Mucosa of descending colon (tissue), 3 donors: ENCODE results near the gene ZNF462. TPM values are rescaled to one million over a fixed set of nuclear protein-coding genes. Genes with fewer than 3 reads are reported as not detected.
A peak's percentile ranks its signal among the peaks of the same experiment; 100 is the strongest.

Source experiments
- ATAC-seq: fragments of 200-7000 bp; cut with Tn5 transposase; one replicate; pipeline ENCODE4 v1.9.1; 2020; ENCODE audit warnings: mild to moderate bottlenecking, moderate library complexity
- DNase-seq, 3 donors: peaks; one replicate each; pipeline ENCODE4 v3.0.0-alpha.2; 2020
- H3K36me3 ChIP-seq: fragments of 200-600 bp; one replicate; pipeline ENCODE4 v1.8.0; 2021; ENCODE audit warnings: low read depth, mild to moderate bottlenecking
- H3K4me1 ChIP-seq: fragments of 200-600 bp; one replicate; pipeline ENCODE4 v1.8.0; 2021; ENCODE audit warnings: low read depth, mild to moderate bottlenecking
- H3K4me3 ChIP-seq: fragments of 200-600 bp; one replicate; pipeline ENCODE4 v1.8.0; 2021; ENCODE audit warnings: mild to moderate bottlenecking
- H3K9me3 ChIP-seq: fragments of 200-600 bp; one replicate; pipeline ENCODE4 v1.8.0; 2021; ENCODE audit warnings: mild to moderate bottlenecking
- CTCF ChIP-seq: fragments of 200-600 bp; IDR thresholded peaks from one replicate; pipeline ENCODE4 v1.8.0; 2022; ENCODE audit warnings: antibody characterized with exemption, mild to moderate bottlenecking
- intact Hi-C, 2 donors: fragments of 100-400 bp; cut with DNase I in 1 of 2; cut with micrococcal nuclease in 1 of 2; formaldehyde crosslinking; loops; one replicate each; pipeline versions ENCODE4 v1.11.0 to v1.11.1; 2022; cut with DNase I, micrococcal nuclease
- total RNA-seq, 3 donors: library from RNA; stranded (reverse); fragmentation: NEBNext Ultra II Directional in 2 of 3; extraction: Animal tissue kit (Norgen Biotek cat#: 25700) in 2 of 3; gene quantifications; one replicate each; pipeline versions ENCODE4 v1.2.1 to v1.2.4, GENCODE V29; 2021 to 2023
- donor health status: DM: no; HTN: no; CAD: no; lungs with moderate emphysema.
- donor health status: DM: no; HTN: no; CAD: no.
- donor health status: DM: no; HTN: yes; CAD: no.

Gene ZNF462
- total RNA-seq, 3 donors from 2014 or later, result 34.8 to 54.7 (median 48.7) TPM

- TF ChIP-seq CTCF, result no peak
- Histone ChIP-seq H3K4me3 (no peak overlapping the region), H3K4me1 (no peaks in the 10 kb centered on the region), H3K9me3 (no peaks in the 10 kb centered on the region), H3K36me3 (no peaks in the 10 kb centered on the region)
- intact Hi-C loops, result no loop called here
- DNase-seq (no peak), ATAC-seq (peak; percentile 81)
Measured at GRCh38 chr9:107024193-107024592, 161.2 kb downstream of the ZNF462 start.

GRCh38 chr9:107025260-107026035 lies 162.5 kb downstream of the ZNF462 start:
- no peaks in the 10 kb centered on the region for H3K4me1 ChIP-seq
- no peak for DNase-seq
- intact Hi-C loops, result no loop called here
- H3K36me3 ChIP-seq, result no peaks in the 10 kb centered on the region
- no peaks in the 10 kb centered on the region for H3K9me3 ChIP-seq
- no peak for ATAC-seq
- TF ChIP-seq CTCF, result no peak
- H3K4me3 ChIP-seq, result no peak overlapping the region

- H3K9me3 ChIP-seq, result no peaks in the 10 kb centered on the region
- no peak for TF ChIP-seq CTCF
- H3K4me1 ChIP-seq, result no peaks in the 10 kb centered on the region
- ATAC-seq, result no peak
- H3K4me3 ChIP-seq, result no peak overlapping the region
- DNase-seq, result no peak
- H3K36me3 ChIP-seq, result no peaks in the 10 kb centered on the region
- intact Hi-C loops, result no loop called here
Measured at GRCh38 chr9:107029146-107029545, 166.2 kb downstream of the ZNF462 start.

GRCh38 chr9:107033966-107034365 lies 171.0 kb downstream of the ZNF462 start:
- no peaks in the 10 kb centered on the region for H3K9me3 ChIP-seq
- ATAC-seq (no peak), DNase-seq (no peak)
- no peak for TF ChIP-seq CTCF
- no peaks in the 10 kb centered on the region for H3K4me1 ChIP-seq
- H3K4me3 ChIP-seq, result no peak overlapping the region
- H3K36me3 ChIP-seq, result no peaks in the 10 kb centered on the region
- intact Hi-C loops, result no loop called here

- Histone ChIP-seq H3K9me3 (no peaks in the 10 kb centered on the region), H3K36me3 (no peaks in the 10 kb centered on the region), H3K4me1 (no peaks in the 10 kb centered on the region), H3K4me3 (no peak overlapping the region)
- no peak for TF ChIP-seq CTCF
- intact Hi-C loops, result no loop called here
- no peak for DNase-seq
- ATAC-seq, result no peak
Measured at GRCh38 chr9:107034831-107035230, 171.9 kb downstream of the ZNF462 start.
